ENCODE results near the gene SH3RF2. TPM values are rescaled to one million over a fixed set of nuclear protein-coding genes. Genes with fewer than 3 reads are reported as not detected.

The SH3RF2 gene
- total and polyA plus RNA-seq, 2 of the 13 experiments (the other 11 are each of a cell fraction or from before 2014, with no cell fraction given): 2.6 to 3.7 TPM

- intact Hi-C loops (cut with micrococcal nuclease; ENCODE audit: unreplicated experiment): no loop called here
- Histone ChIP-seq H3K9ac (ENCODE audit: insufficient read depth, low read depth, low read length) (no peak overlapping the region), H3K79me2 (ENCODE audit: insufficient read depth, low read length) (no peaks in the 10 kb centered on the region), H3K4me1 (ENCODE audit: insufficient read depth, low read length) (no peaks in the 10 kb centered on the region), H3K36me3 (replicated peaks in 1 of 2; ENCODE audit: control insufficient read depth in 1 of 2, insufficient read depth in 2 of 2, low read length in 2 of 2) (no peaks in the 10 kb centered on the region), H3K9me3 (ENCODE audit: low read length) (no peaks in the 10 kb centered on the region), H3K4me2 (ENCODE audit: low read depth, low read length) (no peak overlapping the region), H3K27ac (ENCODE audit: extremely low read length, insufficient read depth, low read length) (no peak overlapping the region), H3K27me3 (ENCODE audit: control insufficient read depth in 1 of 2, insufficient read depth in 2 of 2, low read length in 2 of 2) (no peaks in the 10 kb centered on the region), H3K4me3 (replicated peaks in 1 of 3; ENCODE audit: insufficient read depth in 1 of 3, low read depth in 2 of 3, low read length in 3 of 3) (no peak overlapping the region), H2AFZ (ENCODE audit: low read length) (no peak overlapping the region), H4K20me1 (ENCODE audit: insufficient read depth, low read length) (no peaks in the 10 kb centered on the region)
- no peak for FAIRE-seq
- no peak for TF ChIP-seq GABPB1 (CRISPR knock-in tag; IDR thresholded peaks at IDR 0.05)
- TF ChIP-seq HMGXB4 (CRISPR knock-in tag; IDR thresholded peaks at IDR 0.05; ENCODE audit: borderline replicate concordance in 1 of 2, low read depth in 1 of 2): no peak
- ChIA-PET POLR2A (no interaction called here), CTCF (ENCODE audit: low intra/inter-chr PET ratio, low total read pairs) (no interaction called here)
- no peak for DNase-seq (ENCODE audit: low spot score)
- no TSS peak for BruUV-seq (replicated peaks)
- in situ Hi-C loops (cut with HindIII; ENCODE audit: extremely low pct_ligation_motif_present, low pct_unique_long_range_greater_than_20kb): no loop called here
- ATAC-seq: no peak
These were observed 10.6 kb upstream of the SH3RF2 start for GRCh38 chr5:145925803-145926202.

- Histone ChIP-seq H3K4me2 (ENCODE audit: low read depth, low read length) (no peak overlapping the region), H3K36me3 (replicated peaks in 1 of 2; ENCODE audit: control insufficient read depth in 1 of 2, insufficient read depth in 2 of 2, low read length in 2 of 2) (no peaks in the 10 kb centered on the region), H3K27me3 (ENCODE audit: control insufficient read depth in 1 of 2, insufficient read depth in 2 of 2, low read length in 2 of 2) (no peaks in the 10 kb centered on the region), H3K9me3 (ENCODE audit: low read length) (no peaks in the 10 kb centered on the region), H3K79me2 (ENCODE audit: insufficient read depth, low read length) (no peaks in the 10 kb centered on the region), H3K4me3 (replicated peaks in 1 of 3; ENCODE audit: insufficient read depth in 1 of 3, low read depth in 2 of 3, low read length in 3 of 3) (no peak overlapping the region), H3K27ac (ENCODE audit: extremely low read length, insufficient read depth, low read length) (no peak overlapping the region), H2AFZ (ENCODE audit: low read length) (no peak overlapping the region), H3K4me1 (ENCODE audit: insufficient read depth, low read length) (peaks cover 18% of the 10 kb centered on the region), H4K20me1 (ENCODE audit: insufficient read depth, low read length) (no peaks in the 10 kb centered on the region), H3K9ac (ENCODE audit: insufficient read depth, low read depth, low read length) (no peak overlapping the region)
- DNase-seq (ENCODE audit: low spot score) (no peak), FAIRE-seq (no peak), ATAC-seq (no peak)
- TF ChIP-seq ZNF740 (CRISPR knock-in tag; IDR thresholded peaks at IDR 0.05) (no peak), RAD21 (CRISPR knock-in tag; IDR thresholded peaks at IDR 0.05) (no peak), ZNF10 (CRISPR knock-in tag; IDR thresholded peaks at IDR 0.05; ENCODE audit: borderline replicate concordance, low read depth) (no peak)
- intact Hi-C loops (cut with micrococcal nuclease; ENCODE audit: unreplicated experiment): no loop called here
- ChIA-PET POLR2A (no interaction called here), CTCF (ENCODE audit: low intra/inter-chr PET ratio, low total read pairs) (no interaction called here)
- BruUV-seq (replicated peaks): no TSS peak
- WGBS (ENCODE audit: low lambda C conversion rate): 5% methylated on average over 2 of the region's 2 CpGs
- in situ Hi-C loops (cut with HindIII; ENCODE audit: extremely low pct_ligation_motif_present, low pct_unique_long_range_greater_than_20kb): no loop called here
These were observed 4.7 kb upstream of the SH3RF2 start for GRCh38 chr5:145931718-145932117.
